ENCODE results near the gene MTSS2.
"Not testable (repeated sequence)": the region's sequence is repeated elsewhere in the genome, so short reads cannot be mapped to it uniquely, and the experiment has no call there.

The MTSS2 gene

DNA sequence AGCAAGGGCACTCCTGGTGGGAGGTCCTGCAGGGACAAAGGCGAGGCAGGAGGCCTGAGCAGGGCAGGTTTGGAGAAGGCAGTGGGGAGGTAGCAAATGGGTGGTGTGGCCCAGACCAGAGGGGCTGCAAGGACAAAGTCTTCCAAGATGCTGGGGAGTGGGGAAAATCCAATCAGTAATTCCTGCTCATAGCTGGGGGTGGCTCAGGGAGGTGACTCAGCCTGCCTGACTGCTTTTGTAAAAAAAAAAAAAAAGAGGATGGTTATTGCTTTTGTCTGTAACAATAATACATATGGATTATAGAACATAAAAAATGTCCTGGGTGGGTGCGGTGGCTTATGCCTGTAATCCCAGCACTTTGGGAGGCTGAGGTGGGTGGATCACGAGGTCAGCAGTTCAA lies 34.3 kb downstream of the MTSS2 start:
- peak; percentile 30 for DNase-seq

DNA sequence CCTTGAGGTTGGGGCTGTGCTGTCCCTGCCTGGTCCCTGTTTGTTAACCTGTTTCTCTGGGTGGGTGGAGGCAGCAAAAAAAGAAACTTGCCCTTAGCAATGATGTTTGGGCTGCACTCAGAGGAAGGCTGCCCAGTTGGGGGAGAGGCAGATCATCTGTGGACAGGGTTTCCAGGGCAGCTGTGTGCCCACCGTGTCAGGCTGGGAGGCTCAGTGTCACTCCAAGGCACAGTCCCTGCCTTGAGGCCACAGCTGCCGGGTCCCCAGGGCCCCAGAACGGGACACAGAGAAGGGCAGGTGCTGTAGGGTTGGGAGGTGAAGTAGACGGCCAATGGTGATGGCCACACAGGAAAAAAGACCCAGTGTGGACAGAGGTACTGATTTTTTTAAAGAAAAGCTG lies 35.6 kb downstream of the MTSS2 start:
- DNase-seq: no peak

DNA sequence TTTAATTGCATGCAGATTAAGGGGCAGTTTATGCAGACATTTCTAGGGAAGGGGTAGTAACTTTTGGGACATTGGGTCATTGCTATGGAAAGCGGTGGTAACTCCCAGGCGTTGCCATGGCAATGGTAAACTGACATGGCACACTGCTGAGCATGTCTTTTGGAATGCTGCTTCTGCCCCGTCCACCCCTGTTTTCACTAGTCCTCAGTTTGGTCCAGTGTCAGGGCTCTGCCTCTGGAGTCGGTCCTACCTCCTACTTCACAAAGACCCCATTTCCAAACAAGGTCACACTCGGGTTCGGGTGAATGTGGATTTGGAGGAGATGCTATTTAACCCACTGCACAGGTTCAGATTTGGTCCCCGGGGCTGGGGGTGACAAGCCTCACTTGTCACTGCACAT lies 36.6 kb downstream of the MTSS2 start:
- DNase-seq: no peak

DNA sequence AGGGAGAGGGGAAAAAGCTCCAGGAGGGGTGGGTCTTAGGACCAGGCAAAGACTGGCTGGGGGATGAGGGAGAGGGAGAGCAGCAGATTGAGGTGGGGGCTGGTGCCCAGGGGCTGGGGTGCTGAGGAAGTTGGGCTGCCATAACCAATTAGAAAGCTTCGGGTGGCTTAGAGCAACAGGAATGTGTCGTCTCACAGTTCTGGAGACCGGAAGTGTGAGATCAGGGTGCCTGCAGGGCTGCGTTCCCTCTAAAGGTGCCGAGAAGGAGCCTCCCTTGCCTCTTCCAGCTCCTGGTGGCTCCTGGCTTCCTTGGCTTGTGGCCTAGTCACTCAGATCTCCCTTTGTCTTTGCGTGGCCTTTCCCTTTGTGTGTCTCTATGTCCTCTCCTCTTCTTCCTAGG lies 37.2 kb downstream of the MTSS2 start:
- DNase-seq: no peak

DNA sequence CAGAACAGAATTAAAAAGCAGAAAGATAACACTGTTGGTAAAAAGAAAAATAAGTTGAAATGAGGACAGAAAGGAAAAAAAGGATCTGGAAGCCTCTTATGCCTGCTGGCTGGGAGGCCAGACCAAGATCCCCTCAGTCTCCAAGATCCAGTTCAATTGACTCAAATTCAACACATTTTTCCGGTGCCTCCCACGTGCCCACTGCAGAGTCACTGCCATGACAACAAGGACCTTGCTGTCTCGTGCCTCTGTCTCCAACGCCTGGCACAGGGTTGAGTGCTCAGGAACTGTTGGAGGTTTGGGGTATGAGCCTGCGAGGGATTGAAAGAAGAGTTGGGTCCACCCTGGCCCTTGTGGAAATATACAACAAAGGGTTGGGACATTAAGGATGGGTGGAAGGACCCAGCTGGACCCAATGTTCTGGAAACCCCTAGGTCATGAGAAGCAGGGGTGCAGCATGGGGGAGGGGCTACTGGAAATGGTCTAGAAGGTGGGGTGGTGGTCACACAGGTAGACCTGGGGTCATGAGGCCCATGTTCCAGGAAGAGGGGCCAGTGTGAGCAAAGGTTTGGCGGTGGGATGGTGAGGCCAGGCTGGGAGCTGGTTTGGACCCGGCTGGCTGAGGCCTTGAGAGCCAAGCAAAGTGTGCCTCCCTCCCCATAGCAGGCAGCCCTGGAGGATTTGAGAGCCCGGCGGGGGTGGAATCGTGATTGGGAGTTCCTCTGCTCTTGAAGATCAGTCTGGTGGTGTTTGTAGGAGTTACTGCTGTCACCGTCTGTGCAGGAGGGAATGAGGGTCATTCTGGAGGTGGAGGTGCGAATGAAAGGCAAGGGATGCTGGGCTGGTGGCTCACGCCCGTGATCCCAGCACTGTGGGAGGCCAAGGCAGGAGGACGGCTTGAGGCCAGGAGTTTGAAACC lies 38.2 kb downstream of the MTSS2 start:
- DNase-seq: no peak

DNA sequence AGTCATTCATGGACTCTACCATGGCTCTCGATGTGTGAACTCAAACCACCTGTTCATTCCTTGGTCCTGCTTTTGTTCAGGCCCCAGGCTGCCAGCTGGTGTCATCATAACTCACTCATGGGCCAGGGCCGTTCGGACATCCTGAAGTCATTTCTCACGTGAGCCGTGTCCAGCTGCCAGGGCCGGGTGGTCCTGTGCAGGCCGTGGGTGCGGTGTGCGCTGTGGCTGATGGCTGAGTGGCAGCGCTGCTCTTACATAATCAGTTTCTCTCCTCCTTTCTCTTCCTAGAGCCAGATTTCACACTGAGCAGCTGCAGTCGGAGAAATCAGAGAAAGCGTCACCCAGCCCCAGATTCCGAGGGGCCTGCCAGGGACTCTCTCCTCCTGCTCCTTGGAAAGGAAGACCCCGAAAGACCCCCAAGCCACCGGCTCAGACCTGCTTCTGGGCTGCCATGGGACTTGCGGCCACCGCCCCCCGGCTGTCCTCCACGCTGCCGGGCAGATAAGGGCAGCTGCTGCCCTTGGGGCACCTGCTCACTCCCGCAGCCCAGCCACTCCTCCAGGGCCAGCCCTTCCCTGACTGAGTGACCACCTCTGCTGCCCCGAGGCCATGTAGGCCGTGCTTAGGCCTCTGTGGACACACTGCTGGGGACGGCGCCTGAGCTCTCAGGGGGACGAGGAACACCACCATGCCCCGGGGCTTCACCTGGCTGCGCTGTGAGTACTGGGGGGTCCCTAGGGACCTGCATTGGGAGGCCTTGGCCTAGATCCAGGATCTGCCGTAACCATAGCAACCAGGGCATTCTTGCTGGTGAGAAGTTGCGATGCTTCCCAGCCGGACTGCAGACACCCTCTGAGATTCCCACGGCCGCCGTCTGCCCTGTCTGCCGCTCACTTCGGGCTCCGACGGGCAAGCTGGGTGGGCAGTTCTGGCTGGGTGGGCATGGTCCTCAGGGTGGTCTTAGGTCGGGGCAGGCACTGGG lies 39.3 kb downstream of the MTSS2 start, which contains the start of gene IL34:
Gene IL34 (plus strand): TSS at position 300 of the 982 bp plus-strand sequence. CDS start 389 bp downstream, at position 689.
- DNase-seq: no peak

DNA sequence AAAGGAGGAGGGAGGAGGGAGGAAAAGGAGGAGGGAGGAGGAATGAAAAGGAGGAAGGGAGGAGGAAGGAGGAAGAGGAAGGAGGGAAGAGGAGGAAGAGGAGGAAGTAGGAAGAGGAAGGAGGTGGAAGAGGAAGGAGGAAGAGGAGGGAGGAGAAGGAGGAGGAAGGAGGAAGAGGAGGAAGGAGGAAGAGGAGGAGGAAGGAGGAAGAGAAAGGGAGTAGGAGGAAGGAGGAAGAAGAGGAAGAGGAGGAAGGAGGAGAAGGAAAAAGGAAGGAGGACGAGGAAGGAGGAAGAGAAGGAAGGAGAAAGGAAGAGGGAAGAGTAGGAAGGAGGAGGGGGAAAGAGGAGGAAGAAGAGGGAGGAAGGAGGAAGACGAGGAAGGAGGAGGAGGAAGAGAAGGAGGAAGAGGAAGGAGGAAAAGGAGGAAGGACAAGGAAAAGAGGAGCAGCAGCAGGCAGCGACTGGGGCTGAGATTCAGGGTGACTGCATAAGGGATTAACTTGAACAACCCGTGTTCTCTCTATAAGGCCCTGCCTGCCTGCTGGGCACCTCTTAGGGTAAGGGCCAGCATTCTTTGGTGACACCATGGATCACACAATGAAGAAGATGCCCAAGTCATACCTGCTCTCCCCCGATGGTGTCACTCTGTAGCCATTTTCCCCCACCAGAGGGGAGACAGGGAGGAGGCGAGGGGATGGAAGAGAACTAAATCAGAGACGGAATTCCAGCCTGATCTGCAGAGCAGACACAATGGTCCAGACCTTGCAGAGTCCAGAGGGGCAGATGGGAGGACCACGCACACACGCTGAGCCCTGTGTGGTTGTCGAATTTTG lies 40.9 kb downstream of the MTSS2 start:
- DNase-seq: no peak

DNA sequence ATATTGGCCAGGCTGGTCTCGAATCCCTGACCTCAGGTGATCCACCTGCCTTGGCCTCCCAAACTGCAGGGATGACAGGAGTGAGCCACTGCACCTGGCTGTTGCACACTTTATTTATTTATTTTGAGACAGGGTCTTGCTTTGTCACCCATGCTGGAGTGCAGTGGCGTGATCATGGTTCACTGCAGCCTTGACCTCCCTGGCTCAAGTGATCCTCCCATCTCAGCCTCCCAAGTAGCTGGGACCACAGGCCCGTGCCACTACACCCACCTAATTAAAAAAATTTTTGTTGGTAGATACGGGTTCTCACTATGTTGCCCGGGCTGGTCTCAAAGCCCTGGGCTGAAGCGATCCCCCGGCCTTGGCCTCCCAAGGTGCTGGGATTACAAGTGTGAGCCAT lies 42.6 kb downstream of the MTSS2 start:
- not testable (repeated sequence) for DNase-seq

DNA sequence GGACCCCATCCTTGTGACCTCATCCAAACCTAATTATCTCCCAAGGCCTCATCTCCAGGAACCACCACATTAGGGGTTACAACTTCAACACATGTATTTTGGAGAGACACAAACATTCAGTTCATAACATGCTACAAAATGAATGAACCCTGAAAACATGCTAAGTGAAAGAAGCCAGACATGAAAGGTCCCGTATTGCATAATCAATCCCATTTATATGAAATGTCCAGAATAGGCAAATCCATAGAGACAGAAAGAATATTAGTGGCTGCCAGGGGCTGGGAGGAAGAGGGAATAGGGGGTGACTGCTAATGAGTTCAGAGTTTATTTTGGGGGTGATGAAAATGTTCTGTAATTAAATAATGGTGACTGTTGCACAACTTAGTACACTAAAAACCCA lies 43.2 kb downstream of the MTSS2 start:
- no peak for DNase-seq

DNA sequence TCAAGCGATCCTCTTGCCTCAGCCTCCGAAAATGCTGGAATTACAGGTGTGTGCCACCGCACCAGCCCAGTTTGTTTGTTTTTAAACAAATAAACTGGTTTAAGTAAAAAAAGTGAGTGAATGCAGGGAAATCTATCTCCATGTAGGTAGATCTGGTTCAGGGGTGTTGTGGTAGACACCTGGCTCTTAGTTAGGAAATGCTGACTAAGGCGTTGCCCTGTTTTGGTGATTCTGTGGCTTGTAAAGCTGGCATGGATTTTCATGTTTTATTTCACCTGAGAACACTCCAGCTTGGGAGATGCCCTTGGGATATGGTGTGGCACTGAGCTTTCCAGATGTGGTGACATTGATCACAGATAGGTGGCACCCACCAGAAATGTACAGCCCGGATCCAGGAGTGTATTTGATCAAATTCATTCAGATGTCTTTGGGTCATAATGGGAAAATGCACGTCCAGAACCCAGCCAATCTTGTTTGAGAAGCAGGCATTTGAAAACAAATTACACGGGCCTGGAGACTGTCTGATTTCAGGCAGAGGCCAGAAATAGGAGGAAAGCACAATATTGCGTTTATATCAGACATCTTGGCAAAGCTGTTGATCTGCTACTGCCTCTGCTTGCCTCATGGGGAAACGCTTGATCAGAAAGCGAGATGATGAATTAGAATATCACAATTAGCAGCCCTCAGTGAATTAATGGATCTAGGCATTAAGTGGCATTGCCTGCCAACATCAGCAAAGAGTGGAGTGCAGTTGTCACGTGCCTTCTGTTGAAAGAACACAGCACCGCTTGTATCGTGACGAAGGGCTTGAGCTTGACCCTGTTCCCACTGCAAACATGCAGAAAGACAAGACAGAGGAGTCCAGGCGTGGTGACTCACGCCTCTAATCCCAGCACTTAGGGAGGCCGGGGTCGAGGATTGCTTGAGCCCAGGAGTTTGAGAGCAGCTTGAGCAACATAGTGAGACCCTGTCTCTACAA lies 46.8 kb downstream of the MTSS2 start:
- DNase-seq: peak; percentile 81
